Measurements from ENCODE around the gene SPDYE3.

The SPDYE3 gene

GRCh38 chr7:100371561-100372171, 64.2 kb downstream of the SPDYE3 start:
- Histone ChIP-seq H4K20me1 (ENCODE audit: control insufficient read depth, insufficient read depth, low read depth, low read length) (no peaks in the 10 kb centered on the region), H3K4me2 (ENCODE audit: low read length) (peak overlapping the region; percentile 56), H3F3A (ENCODE audit: control insufficient read depth, insufficient read depth) (peaks cover 36% of the 10 kb centered on the region), H3K4me1 (ENCODE audit: control insufficient read depth, low read length) (peaks cover 84% of the 10 kb centered on the region), H3K27ac (ENCODE audit: low read depth, low read length) (peak overlapping the region; percentile 27; the same call in 1 of the 2 replicates), H3K36me3 (ENCODE audit: control insufficient read depth, low read length) (peaks cover 4% of the 10 kb centered on the region; the same call in 1 of the 2 replicates), H3K4me3 (ENCODE audit: low read length) (no peak overlapping the region), H3K79me2 (ENCODE audit: control insufficient read depth, low read length) (no peaks in the 10 kb centered on the region), H3K9me3 (ENCODE audit: control insufficient read depth, insufficient read depth, low read length) (no peaks in the 10 kb centered on the region), H3K9me2 (replicated peaks; ENCODE audit: control insufficient read depth, low read length) (no peaks in the 10 kb centered on the region), H3K27me3 (ENCODE audit: control insufficient read depth, low read length) (no peaks in the 10 kb centered on the region)
- TF ChIP-seq CTCF (IDR thresholded peaks at IDR 0.05; ENCODE audit: low read depth, low read length, poor library complexity, severe bottlenecking), result no peak
- TF ChIP-seq EZH2phosphoT487 (IDR thresholded peaks at IDR 0.05; ENCODE audit: borderline replicate concordance, low read length), result no peak

All from DOHH2 (cell line).